ENCODE data around the gene STK38. TPM values are rescaled to one million over a fixed set of nuclear protein-coding genes. Genes with fewer than 3 reads are reported as not detected.

Gene STK38
- total RNA-seq, 1 donor from 2014 or later = 65.1 TPM

- Mint-ChIP-seq H3K4me3 (ENCODE audit: unreplicated experiment) (no peak overlapping the region), H3K9me3 (ENCODE audit: low read depth) (no peaks in the 10 kb centered on the region), H3K36me3 (ENCODE audit: low read depth) (peaks cover 43% of the 10 kb centered on the region), H3K4me1 (ENCODE audit: low read depth) (peaks cover 12% of the 10 kb centered on the region), H3K27ac (ENCODE audit: unreplicated experiment) (no peak overlapping the region), H3K27me3 (ENCODE audit: low read depth) (no peaks in the 10 kb centered on the region)
- DNase-seq (ENCODE audit: low spot score) = no peak
- TF ChIP-seq, protein P1, sequence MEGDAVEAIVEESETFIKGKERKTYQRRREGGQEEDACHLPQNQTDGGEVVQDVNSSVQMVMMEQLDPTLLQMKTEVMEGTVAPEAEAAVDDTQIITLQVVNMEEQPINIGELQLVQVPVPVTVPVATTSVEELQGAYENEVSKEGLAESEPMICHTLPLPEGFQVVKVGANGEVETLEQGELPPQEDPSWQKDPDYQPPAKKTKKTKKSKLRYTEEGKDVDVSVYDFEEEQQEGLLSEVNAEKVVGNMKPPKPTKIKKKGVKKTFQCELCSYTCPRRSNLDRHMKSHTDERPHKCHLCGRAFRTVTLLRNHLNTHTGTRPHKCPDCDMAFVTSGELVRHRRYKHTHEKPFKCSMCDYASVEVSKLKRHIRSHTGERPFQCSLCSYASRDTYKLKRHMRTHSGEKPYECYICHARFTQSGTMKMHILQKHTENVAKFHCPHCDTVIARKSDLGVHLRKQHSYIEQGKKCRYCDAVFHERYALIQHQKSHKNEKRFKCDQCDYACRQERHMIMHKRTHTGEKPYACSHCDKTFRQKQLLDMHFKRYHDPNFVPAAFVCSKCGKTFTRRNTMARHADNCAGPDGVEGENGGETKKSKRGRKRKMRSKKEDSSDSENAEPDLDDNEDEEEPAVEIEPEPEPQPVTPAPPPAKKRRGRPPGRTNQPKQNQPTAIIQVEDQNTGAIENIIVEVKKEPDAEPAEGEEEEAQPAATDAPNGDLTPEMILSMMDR (IDR thresholded peaks at IDR 0.05) = no peak
Observed at GRCh38 chr6:36495086-36495485, 52.2 kb downstream of the STK38 start.

DNA sequence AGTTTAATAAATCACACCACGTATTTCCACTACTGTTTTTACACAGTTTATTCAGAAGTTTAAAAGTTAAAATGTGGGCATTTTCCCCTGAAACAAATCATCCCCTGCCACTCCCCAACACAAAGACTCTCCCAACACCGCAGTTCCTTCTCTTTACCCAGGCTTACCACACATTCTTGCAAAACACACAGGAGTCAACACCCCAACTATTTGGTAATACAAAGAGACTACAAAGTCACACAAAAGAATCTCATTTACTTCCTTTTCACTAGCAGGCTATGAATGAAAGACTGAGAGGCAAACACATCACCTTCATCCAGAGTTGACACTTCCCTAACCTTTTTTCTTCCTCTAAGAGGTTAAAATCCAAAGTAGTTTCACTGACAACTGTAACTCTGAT is 53.4 kb downstream of the STK38 start:
- Mint-ChIP-seq H3K9me3 (ENCODE audit: low read depth) (no peaks in the 10 kb centered on the region), H3K27me3 (ENCODE audit: low read depth) (no peaks in the 10 kb centered on the region), H3K4me1 (ENCODE audit: low read depth) (peaks cover 19% of the 10 kb centered on the region), H3K36me3 (ENCODE audit: low read depth) (peaks cover 40% of the 10 kb centered on the region), H3K27ac (ENCODE audit: unreplicated experiment) (no peak overlapping the region), H3K4me3 (ENCODE audit: unreplicated experiment) (no peak overlapping the region)
- no peak for DNase-seq (ENCODE audit: low spot score)
- TF ChIP-seq, protein P1 (IDR thresholded peaks at IDR 0.05) = no peak

DNA sequence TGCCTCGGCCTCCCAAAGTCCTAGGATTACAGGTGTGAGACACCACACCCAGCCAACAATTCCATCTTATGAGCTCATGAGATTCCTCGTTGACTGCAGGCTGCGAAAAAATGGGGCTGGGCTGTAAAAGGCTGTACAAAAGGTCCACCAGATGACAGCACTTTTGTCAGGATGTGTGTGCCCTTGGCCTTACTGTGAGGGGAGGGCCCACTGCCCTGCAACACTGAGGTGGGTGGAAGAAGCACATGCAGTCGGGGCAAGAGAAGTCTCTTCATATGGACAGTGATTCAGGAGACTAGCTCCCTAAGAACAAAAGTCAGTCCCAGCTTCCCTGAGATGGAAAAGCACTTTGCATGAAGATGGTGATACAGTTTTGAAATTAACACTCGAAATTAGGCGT is 54.0 kb downstream of the STK38 start:
- H3K27me3 Mint-ChIP-seq (ENCODE audit: low read depth) = no peaks in the 10 kb centered on the region
- H3K36me3 Mint-ChIP-seq (ENCODE audit: low read depth) = peaks cover 40% of the 10 kb centered on the region
- DNase-seq (ENCODE audit: low spot score) = no peak
- no peaks in the 10 kb centered on the region for H3K9me3 Mint-ChIP-seq (ENCODE audit: low read depth)
- H3K27ac Mint-ChIP-seq (ENCODE audit: unreplicated experiment) = no peak overlapping the region
- no peak overlapping the region for H3K4me3 Mint-ChIP-seq (ENCODE audit: unreplicated experiment)
- peaks cover 24% of the 10 kb centered on the region for H3K4me1 Mint-ChIP-seq (ENCODE audit: low read depth)
- TF ChIP-seq, protein P1 (IDR thresholded peaks at IDR 0.05) = no peak

GRCh38 chr6:36492621-36493020 is 54.7 kb downstream of the STK38 start:
- Mint-ChIP-seq H3K27ac (ENCODE audit: unreplicated experiment) (no peak overlapping the region), H3K9me3 (ENCODE audit: low read depth) (no peaks in the 10 kb centered on the region), H3K4me1 (ENCODE audit: low read depth) (peaks cover 31% of the 10 kb centered on the region), H3K36me3 (ENCODE audit: low read depth) (peaks cover 41% of the 10 kb centered on the region), H3K27me3 (ENCODE audit: low read depth) (no peaks in the 10 kb centered on the region), H3K4me3 (ENCODE audit: unreplicated experiment) (no peak overlapping the region)
- no peak for DNase-seq (ENCODE audit: low spot score)
- TF ChIP-seq, protein P1 (IDR thresholded peaks at IDR 0.05) = no peak

GRCh38 chr6:36492092-36492491 is 55.2 kb downstream of the STK38 start:
- DNase-seq (ENCODE audit: low spot score) = no peak
- Mint-ChIP-seq H3K9me3 (ENCODE audit: low read depth) (no peaks in the 10 kb centered on the region), H3K27ac (ENCODE audit: unreplicated experiment) (no peak overlapping the region), H3K4me3 (ENCODE audit: unreplicated experiment) (no peak overlapping the region), H3K36me3 (ENCODE audit: low read depth) (peaks cover 39% of the 10 kb centered on the region), H3K27me3 (ENCODE audit: low read depth) (no peaks in the 10 kb centered on the region), H3K4me1 (ENCODE audit: low read depth) (peaks cover 33% of the 10 kb centered on the region)
- TF ChIP-seq, protein P1 (IDR thresholded peaks at IDR 0.05) = no peak
